ENCODE measurements around the gene KIF7. TPM values are rescaled to one million over a fixed set of nuclear protein-coding genes. Genes with fewer than 3 reads are reported as not detected.

The KIF7 gene
- total RNA-seq, 1 experiment from 2014 or later, result 2.7 TPM

- intact Hi-C loops (cut with micrococcal nuclease), result no loop called here
- no TSS peak for BruUV-seq (replicated peaks)
- H3K27ac Mint-ChIP-seq (ENCODE audit: low read depth, unreplicated experiment), result peak overlapping the region; percentile 91
- no peaks in the 10 kb centered on the region for H3K27me3 Mint-ChIP-seq (ENCODE audit: insufficient read depth, unreplicated experiment)
- peaks cover 12% of the 10 kb centered on the region for H3K4me1 Mint-ChIP-seq (ENCODE audit: insufficient read depth, unreplicated experiment)
- no peak for TF ChIP-seq CTCF (IDR thresholded peaks at IDR 0.05; ENCODE audit: unreplicated experiment)
- DNase-seq (ENCODE audit: unreplicated experiment), result peak; percentile 90
- peak overlapping the region; percentile 61 for H3K4me3 Mint-ChIP-seq (ENCODE audit: unreplicated experiment)
- POLR2A ChIA-PET, result interaction anchor here (0.5 to 1.7 kb wide), 8 partner anchors 11 to 1404 kb away, joined by 3 to 11 read pairs (median 4); partner anchors contain the start of genes PLIN1 and TICRR
- CTCF ChIA-PET, result interaction anchor here (0.5 to 3.6 kb wide), 10 partner anchors 10 to 313 kb away, joined by 3 to 32 read pairs (median 3); partner anchors contain the start of gene PLIN1
- no peaks in the 10 kb centered on the region for H3K36me3 Mint-ChIP-seq (ENCODE audit: insufficient read depth, unreplicated experiment)
- no peaks in the 10 kb centered on the region for H3K9me3 Mint-ChIP-seq (ENCODE audit: unreplicated experiment)
Measured at GRCh38 chr15:89662893-89663626, 7.8 kb upstream of the KIF7 start.

GRCh38 chr15:89660556-89660955 is 5.3 kb upstream of the KIF7 start:
- peaks cover 6% of the 10 kb centered on the region for H3K27me3 Mint-ChIP-seq (ENCODE audit: insufficient read depth, unreplicated experiment)
- no peaks in the 10 kb centered on the region for H3K36me3 Mint-ChIP-seq (ENCODE audit: insufficient read depth, unreplicated experiment)
- BruUV-seq (replicated peaks), result no TSS peak
- ChIA-PET POLR2A (no interaction called here), CTCF (interaction anchor here (1.3 to 3.6 kb wide), 2 partner anchors 13 to 19 kb away, joined by 5 to 32 read pairs; no protein-coding TSS in a partner anchor)
- no peak overlapping the region for H3K27ac Mint-ChIP-seq (ENCODE audit: low read depth, unreplicated experiment)
- intact Hi-C loops (cut with micrococcal nuclease), result no loop called here
- no peak for TF ChIP-seq CTCF (IDR thresholded peaks at IDR 0.05; ENCODE audit: unreplicated experiment)
- no peak for DNase-seq (ENCODE audit: unreplicated experiment)
- H3K9me3 Mint-ChIP-seq (ENCODE audit: unreplicated experiment), result no peaks in the 10 kb centered on the region
- no peak overlapping the region for H3K4me3 Mint-ChIP-seq (ENCODE audit: unreplicated experiment)
- peaks cover 12% of the 10 kb centered on the region for H3K4me1 Mint-ChIP-seq (ENCODE audit: insufficient read depth, unreplicated experiment)

- no TSS peak for BruUV-seq (replicated peaks)
- intact Hi-C loops (cut with micrococcal nuclease), result no loop called here
- DNase-seq (ENCODE audit: unreplicated experiment), result no peak
- Mint-ChIP-seq H3K27ac (ENCODE audit: low read depth, unreplicated experiment) (no peak overlapping the region), H3K9me3 (ENCODE audit: unreplicated experiment) (no peaks in the 10 kb centered on the region), H3K36me3 (ENCODE audit: insufficient read depth, unreplicated experiment) (no peaks in the 10 kb centered on the region), H3K27me3 (ENCODE audit: insufficient read depth, unreplicated experiment) (peaks cover 16% of the 10 kb centered on the region), H3K4me3 (ENCODE audit: unreplicated experiment) (no peak overlapping the region), H3K4me1 (ENCODE audit: insufficient read depth, unreplicated experiment) (peaks cover 12% of the 10 kb centered on the region)
- CTCF ChIA-PET, result interaction anchor here (0.8 to 1.2 kb wide), 3 partner anchors 12 to 81 kb away, joined by 3 to 6 read pairs (median 4); partner anchors contain the start of gene PLIN1
- POLR2A ChIA-PET, result interaction anchor here (0.6 kb wide), 1 partner anchor 63 kb away, joined by 3 read pairs; no protein-coding TSS in a partner anchor
- no peak for TF ChIP-seq CTCF (IDR thresholded peaks at IDR 0.05; ENCODE audit: unreplicated experiment)
Measured at GRCh38 chr15:89659295-89659694, 4.0 kb upstream of the KIF7 start.

GRCh38 chr15:89657686-89658200 is 2.5 kb upstream of the KIF7 start:
- intact Hi-C loops (cut with micrococcal nuclease), result no loop called here
- Mint-ChIP-seq H3K9me3 (ENCODE audit: unreplicated experiment) (no peaks in the 10 kb centered on the region), H3K27ac (ENCODE audit: low read depth, unreplicated experiment) (no peak overlapping the region), H3K36me3 (ENCODE audit: insufficient read depth, unreplicated experiment) (no peaks in the 10 kb centered on the region), H3K27me3 (ENCODE audit: insufficient read depth, unreplicated experiment) (peaks cover 21% of the 10 kb centered on the region), H3K4me3 (ENCODE audit: unreplicated experiment) (no peak overlapping the region), H3K4me1 (ENCODE audit: insufficient read depth, unreplicated experiment) (peaks cover 6% of the 10 kb centered on the region)
- CTCF ChIA-PET, result interaction anchor here (1.2 to 1.8 kb wide), 3 partner anchors 10 to 15 kb away, joined by 3 to 10 read pairs (median 9); no protein-coding TSS in a partner anchor
- POLR2A ChIA-PET, result interaction anchor here (0.6 kb wide), 1 partner anchor 9 kb away, joined by 5 read pairs; no protein-coding TSS in a partner anchor
- DNase-seq (ENCODE audit: unreplicated experiment), result no peak
- no peak for TF ChIP-seq CTCF (IDR thresholded peaks at IDR 0.05; ENCODE audit: unreplicated experiment)
- no TSS peak for BruUV-seq (replicated peaks)

All from MCF 10A (cell line).